K562 treated with DMSO at 1 percent for 12 hours (cell line): Measurements from ENCODE around the gene KLHDC1. TPM values are rescaled to one million over a fixed set of nuclear protein-coding genes. Genes with fewer than 3 reads are reported as not detected.

Experiments used
- total RNA-seq: library from RNA; unstranded; fragments of 300-600 nt; gene quantifications from 2 replicates; pipeline ENCODE4 v1.2.3, GENCODE V29; 2022; ENCODE audit not compliant: insufficient read depth

The KLHDC1 gene, protein sequence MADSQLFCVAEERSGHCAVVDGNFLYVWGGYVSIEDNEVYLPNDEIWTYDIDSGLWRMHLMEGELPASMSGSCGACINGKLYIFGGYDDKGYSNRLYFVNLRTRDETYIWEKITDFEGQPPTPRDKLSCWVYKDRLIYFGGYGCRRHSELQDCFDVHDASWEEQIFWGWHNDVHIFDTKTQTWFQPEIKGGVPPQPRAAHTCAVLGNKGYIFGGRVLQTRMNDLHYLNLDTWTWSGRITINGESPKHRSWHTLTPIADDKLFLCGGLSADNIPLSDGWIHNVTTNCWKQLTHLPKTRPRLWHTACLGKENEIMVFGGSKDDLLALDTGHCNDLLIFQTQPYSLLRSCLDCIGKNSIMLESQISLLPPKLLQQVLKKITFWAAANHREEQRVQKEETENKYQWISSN
- total RNA-seq = 1.1 TPM in 1 of 2 replicates, not detected in the other

DNA sequence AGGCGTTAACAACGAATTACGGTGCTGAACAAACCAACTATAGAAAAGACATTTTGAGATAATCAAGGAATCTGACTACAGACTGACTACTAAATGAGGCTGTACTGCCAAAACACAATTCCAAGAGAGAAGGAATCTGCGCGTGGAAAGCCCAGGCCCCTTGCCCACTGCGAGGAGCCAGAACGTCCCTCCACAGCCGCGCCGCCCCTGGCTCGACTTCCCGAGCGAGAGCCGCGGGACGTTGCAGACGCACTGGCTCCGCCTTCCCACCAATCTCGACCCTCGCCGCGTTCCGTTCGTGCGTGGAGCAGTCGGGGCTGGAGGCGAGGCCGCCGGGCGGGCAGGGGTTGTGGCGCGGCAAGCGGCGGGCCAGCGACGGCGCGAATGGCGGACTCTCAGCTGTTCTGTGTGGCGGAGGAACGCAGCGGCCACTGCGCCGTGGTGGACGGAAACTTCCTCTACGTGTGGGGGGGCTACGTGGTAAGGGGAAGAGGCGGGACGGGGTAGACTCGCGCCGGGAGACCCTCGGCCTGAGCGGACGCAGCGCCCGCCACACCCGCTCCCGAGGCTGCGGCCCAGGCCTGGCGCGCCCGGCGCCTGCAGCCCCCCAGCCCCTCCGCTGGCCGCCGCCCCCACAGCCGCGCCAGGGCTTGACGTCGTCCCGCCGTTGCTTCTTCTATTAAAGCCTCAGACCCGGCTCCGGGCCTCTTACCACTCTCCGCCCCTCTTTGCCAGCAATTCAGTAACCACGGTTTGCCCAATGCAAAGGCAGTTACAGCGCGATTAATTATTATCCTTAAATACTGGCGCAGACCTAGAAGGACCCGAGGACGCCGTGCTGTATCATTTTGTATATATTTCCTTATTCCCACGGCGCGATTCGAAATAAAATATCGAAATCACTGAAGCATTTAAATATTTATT, at the start of gene KLHDC1:
Gene KLHDC1 (plus strand): TSS at position 310 of the 924 bp plus-strand sequence. CDS start 75 bp downstream, at position 385.

GRCh38 chr14:49687942-49688700, 4.8 kb upstream of the KLHDC1 start, which contains the start of gene POLE2:
Gene POLE2, minus strand, starts transcription at chr14:49688214. Its CDS starts 11 bp downstream, at chr14:49688203.

GRCh38 chr14:49767571-49768300, 74.8 kb downstream of the KLHDC1 start, which contains the start of gene KLHDC2:
Gene KLHDC2, plus strand, starts transcription at chr14:49768153. Its CDS starts 316 bp downstream, at chr14:49768469.

Other genes starting within 250 kb of the KLHDC1 start
- 5,986 and 9,921 TPM in 2 replicates for gene RPS29, start 106.7 kb upstream of the KLHDC1 start, total RNA-seq
- gene LRR1, start 94.2 kb upstream of the KLHDC1 start, total RNA-seq = 22.0 and 26.5 TPM in 2 replicates
- 149 and 209 TPM in 2 replicates for gene RPL36AL, start 72.5 kb upstream of the KLHDC1 start, total RNA-seq
- gene MGAT2, start 72.3 kb upstream of the KLHDC1 start, total RNA-seq = 22.6 and 36.1 TPM in 2 replicates
- gene DNAAF2, start 57.9 kb upstream of the KLHDC1 start, total RNA-seq = 5.5 and 8.6 TPM in 2 replicates
- gene POLE2, start 4.9 kb upstream of the KLHDC1 start, total RNA-seq = 7.3 and 16.0 TPM in 2 replicates
- gene KLHDC2, start 75.0 kb downstream of the KLHDC1 start, total RNA-seq = 27.5 and 50.1 TPM in 2 replicates
- gene NEMF, start 159.7 kb downstream of the KLHDC1 start, total RNA-seq = 14.0 and 32.4 TPM in 2 replicates
- 21.5 and 33.0 TPM in 2 replicates for gene ARF6, start 200.0 kb downstream of the KLHDC1 start, total RNA-seq